OCI-LY7 (cell line): ENCODE measurements around the gene FOXE3.

Experiments
- CTCF ChIP-seq: fragments of 200-600 bp; sonication (generic); conservative IDR thresholded peaks from 2 replicates; pipeline ENCODE4 v1.5.1; 2014; ENCODE audit warnings: mild to moderate bottlenecking, antibody characterized with exemption, low read length, moderate library complexity, mixed read lengths
- EZH2phosphoT487 ChIP-seq: fragments of 200-600 bp; sonication (generic); IDR thresholded peaks from 2 replicates; pipeline ENCODE4 v1.6.1; 2018; ENCODE audit warnings: low read depth, borderline replicate concordance, mild to moderate bottlenecking, mixed run types, antibody characterized with exemption, low read length, moderate library complexity, mixed read lengths

- no peak for TF ChIP-seq CTCF
- no peak for TF ChIP-seq EZH2phosphoT487
Measured at GRCh38 chr1:47433037-47433421, 16.9 kb downstream of the FOXE3 start.
